Measurements from ENCODE around the gene TSC22D1.

TSC22D1 gene

GRCh38 chr13:44422755-44423643 lies 153.1 kb downstream of the TSC22D1 start:
- no peak for DNase-seq

GRCh38 chr13:44421853-44422525 lies 154.1 kb downstream of the TSC22D1 start:
- DNase-seq = no peak

- no peak for DNase-seq
These were observed 155.5 kb downstream of the TSC22D1 start for GRCh38 chr13:44420376-44421220.

- DNase-seq = no peak
These were observed 158.3 kb downstream of the TSC22D1 start for GRCh38 chr13:44417876-44418275.

GRCh38 chr13:44417446-44417845 lies 158.7 kb downstream of the TSC22D1 start:
- DNase-seq = no peak

GRCh38 chr13:44416744-44417143 lies 159.4 kb downstream of the TSC22D1 start:
- no peak for DNase-seq

- no peak for DNase-seq
These were observed 159.8 kb downstream of the TSC22D1 start for GRCh38 chr13:44416301-44416700.

GRCh38 chr13:44415815-44416214 lies 160.3 kb downstream of the TSC22D1 start:
- no peak for DNase-seq

GRCh38 chr13:44414716-44415115 lies 161.4 kb downstream of the TSC22D1 start:
- DNase-seq = no peak

- DNase-seq = no peak
These were observed 163.0 kb downstream of the TSC22D1 start for GRCh38 chr13:44413095-44413494.

GRCh38 chr13:44412346-44412935 lies 163.7 kb downstream of the TSC22D1 start:
- DNase-seq = no peak

GRCh38 chr13:44411841-44412240 lies 164.3 kb downstream of the TSC22D1 start:
- DNase-seq = no peak

- DNase-seq = no peak
These were observed 165.7 kb downstream of the TSC22D1 start for GRCh38 chr13:44410328-44410859.

- DNase-seq = no peak
These were observed 166.5 kb downstream of the TSC22D1 start for GRCh38 chr13:44409595-44409994.

- DNase-seq = no peak
These were observed 168.2 kb downstream of the TSC22D1 start for GRCh38 chr13:44407891-44408290.

- DNase-seq = no peak
These were observed 168.8 kb downstream of the TSC22D1 start for GRCh38 chr13:44407379-44407778.

- DNase-seq = no peak
These were observed 169.5 kb downstream of the TSC22D1 start for GRCh38 chr13:44406617-44407016.

- no peak for DNase-seq
These were observed 171.6 kb downstream of the TSC22D1 start for GRCh38 chr13:44404261-44405132.

GRCh38 chr13:44403461-44404056 lies 172.6 kb downstream of the TSC22D1 start:
- DNase-seq = no peak

GRCh38 chr13:44402899-44403445 lies 173.2 kb downstream of the TSC22D1 start:
- DNase-seq = no peak

- DNase-seq = no peak
These were observed 174.6 kb downstream of the TSC22D1 start for GRCh38 chr13:44401577-44401976.
